ENCODE measurements around the gene PAN3. TPM values are rescaled to one million over a fixed set of nuclear protein-coding genes. Genes with fewer than 3 reads are reported as not detected.
A peak's percentile ranks its signal among the peaks of the same experiment; 100 is the strongest.

Gene PAN3
- total RNA-seq, 1 experiment from 2014 or later: 37.5 TPM

- H3K27ac Mint-ChIP-seq (ENCODE audit: unreplicated experiment): peak overlapping the region; percentile 38
- Histone ChIP-seq H3K27me3 (replicated peaks; ENCODE audit: control insufficient read depth, insufficient read depth, low read length) (no peaks in the 10 kb centered on the region), H3K36me3 (ENCODE audit: control insufficient read depth, insufficient read depth, low read length) (peaks cover 1% of the 10 kb centered on the region; the same call in 1 of the 2 replicates), H3K4me3 (ENCODE audit: low read depth, low read length) (no peak overlapping the region), H3K9me3 (no peaks in the 10 kb centered on the region), H3K4me1 (no peaks in the 10 kb centered on the region)
- TF ChIP-seq, protein P1, sequence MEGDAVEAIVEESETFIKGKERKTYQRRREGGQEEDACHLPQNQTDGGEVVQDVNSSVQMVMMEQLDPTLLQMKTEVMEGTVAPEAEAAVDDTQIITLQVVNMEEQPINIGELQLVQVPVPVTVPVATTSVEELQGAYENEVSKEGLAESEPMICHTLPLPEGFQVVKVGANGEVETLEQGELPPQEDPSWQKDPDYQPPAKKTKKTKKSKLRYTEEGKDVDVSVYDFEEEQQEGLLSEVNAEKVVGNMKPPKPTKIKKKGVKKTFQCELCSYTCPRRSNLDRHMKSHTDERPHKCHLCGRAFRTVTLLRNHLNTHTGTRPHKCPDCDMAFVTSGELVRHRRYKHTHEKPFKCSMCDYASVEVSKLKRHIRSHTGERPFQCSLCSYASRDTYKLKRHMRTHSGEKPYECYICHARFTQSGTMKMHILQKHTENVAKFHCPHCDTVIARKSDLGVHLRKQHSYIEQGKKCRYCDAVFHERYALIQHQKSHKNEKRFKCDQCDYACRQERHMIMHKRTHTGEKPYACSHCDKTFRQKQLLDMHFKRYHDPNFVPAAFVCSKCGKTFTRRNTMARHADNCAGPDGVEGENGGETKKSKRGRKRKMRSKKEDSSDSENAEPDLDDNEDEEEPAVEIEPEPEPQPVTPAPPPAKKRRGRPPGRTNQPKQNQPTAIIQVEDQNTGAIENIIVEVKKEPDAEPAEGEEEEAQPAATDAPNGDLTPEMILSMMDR (IDR thresholded peaks at IDR 0.05; ENCODE audit: insufficient read depth in 1 of 2, low read depth in 1 of 2, low read length in 1 of 2, severe bottlenecking in 1 of 2, unreplicated experiment in 1 of 2): no peak
- POLR2A ChIA-PET: no interaction called here
- H3K36me3 Mint-ChIP-seq (ENCODE audit: insufficient read depth, unreplicated experiment): peaks cover 20% of the 10 kb centered on the region
- intact Hi-C loops (cut with micrococcal nuclease; ENCODE audit: unreplicated experiment): no loop called here
- no peaks in the 10 kb centered on the region for H3K9me3 Mint-ChIP-seq (ENCODE audit: unreplicated experiment)
- H3K27me3 Mint-ChIP-seq (ENCODE audit: insufficient read depth, unreplicated experiment): no peaks in the 10 kb centered on the region
- CTCF ChIA-PET: no interaction called here
- peak in 1 of 2 experiments; percentile 16 for DNase-seq
- no peak overlapping the region for H3K4me3 Mint-ChIP-seq (ENCODE audit: unreplicated experiment)
- H3K4me1 Mint-ChIP-seq (ENCODE audit: low read depth, unreplicated experiment): no peaks in the 10 kb centered on the region
- no TSS peak for BruUV-seq (replicated peaks)
Measured at GRCh38 chr13:28297341-28297740, 159.0 kb downstream of the PAN3 start.

DNA sequence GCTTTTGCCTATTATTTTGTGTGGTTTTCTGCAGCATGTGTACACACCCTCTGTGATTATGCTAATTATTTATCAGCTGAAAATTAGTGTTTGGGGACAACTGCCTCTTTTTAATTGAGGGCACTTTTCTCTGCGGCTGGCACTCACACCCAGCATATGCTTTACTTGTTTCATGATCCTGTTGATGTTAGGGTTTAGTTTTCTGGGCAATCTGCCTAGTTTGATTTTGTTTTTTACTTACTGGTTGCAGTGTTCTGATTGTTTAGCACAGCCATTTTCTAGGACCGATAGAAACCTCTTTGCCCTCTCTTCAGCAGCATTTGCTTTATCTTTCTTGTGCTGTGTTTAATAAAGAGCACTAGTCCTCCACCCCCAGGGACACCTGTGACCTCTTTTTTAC, 161.6 kb downstream of the PAN3 start:
- Histone ChIP-seq H3K4me1 (peaks cover 3% of the 10 kb centered on the region; the same call in 1 of the 2 replicates), H3K27me3 (replicated peaks; ENCODE audit: control insufficient read depth, insufficient read depth, low read length) (no peaks in the 10 kb centered on the region), H3K4me3 (ENCODE audit: low read depth, low read length) (no peak overlapping the region), H3K9me3 (no peaks in the 10 kb centered on the region), H3K36me3 (ENCODE audit: control insufficient read depth, insufficient read depth, low read length) (no peaks in the 10 kb centered on the region)
- Mint-ChIP-seq H3K4me3 (ENCODE audit: unreplicated experiment) (no peak overlapping the region), H3K27me3 (ENCODE audit: insufficient read depth, unreplicated experiment) (no peaks in the 10 kb centered on the region), H3K9me3 (ENCODE audit: unreplicated experiment) (no peaks in the 10 kb centered on the region), H3K36me3 (ENCODE audit: insufficient read depth, unreplicated experiment) (peaks cover 13% of the 10 kb centered on the region), H3K4me1 (ENCODE audit: low read depth, unreplicated experiment) (no peaks in the 10 kb centered on the region), H3K27ac (ENCODE audit: unreplicated experiment) (no peak overlapping the region)
- TF ChIP-seq, protein P1 (IDR thresholded peaks at IDR 0.05; ENCODE audit: insufficient read depth in 1 of 2, low read depth in 1 of 2, low read length in 1 of 2, severe bottlenecking in 1 of 2, unreplicated experiment in 1 of 2): no peak
- ChIA-PET POLR2A (no interaction called here), CTCF (no interaction called here)
- no TSS peak for BruUV-seq (replicated peaks)
- intact Hi-C loops (cut with micrococcal nuclease; ENCODE audit: unreplicated experiment): no loop called here
- no peak for DNase-seq

DNA sequence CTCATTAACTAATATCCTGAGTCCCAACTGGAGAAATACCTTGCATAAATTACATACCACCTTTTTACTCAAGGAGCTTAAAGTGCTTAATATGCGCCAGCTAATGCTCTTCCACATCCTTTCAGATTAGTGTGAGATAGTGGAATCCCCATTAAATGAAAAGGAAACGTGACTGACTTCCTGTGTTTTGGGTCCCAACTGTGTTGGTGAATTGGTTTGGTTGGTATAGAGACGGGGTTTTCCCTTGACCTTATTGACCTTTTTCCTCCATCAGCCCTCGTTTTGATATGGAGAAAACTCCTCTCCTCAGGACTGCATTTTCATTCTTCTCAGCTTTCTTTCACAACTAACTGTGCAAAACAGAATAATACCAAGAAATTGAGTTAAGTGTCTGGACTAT, 163.5 kb downstream of the PAN3 start:
- intact Hi-C loops (cut with micrococcal nuclease; ENCODE audit: unreplicated experiment): no loop called here
- DNase-seq: no peak
- BruUV-seq (replicated peaks): no TSS peak
- Histone ChIP-seq H3K36me3 (ENCODE audit: control insufficient read depth, insufficient read depth, low read length) (no peaks in the 10 kb centered on the region), H3K4me1 (peaks cover 3% of the 10 kb centered on the region; the same call in 1 of the 2 replicates), H3K9me3 (no peaks in the 10 kb centered on the region), H3K4me3 (ENCODE audit: low read depth, low read length) (no peak overlapping the region), H3K27me3 (replicated peaks; ENCODE audit: control insufficient read depth, insufficient read depth, low read length) (no peaks in the 10 kb centered on the region)
- no peak overlapping the region for H3K4me3 Mint-ChIP-seq (ENCODE audit: unreplicated experiment)
- H3K27ac Mint-ChIP-seq (ENCODE audit: unreplicated experiment): no peak overlapping the region
- no peaks in the 10 kb centered on the region for H3K27me3 Mint-ChIP-seq (ENCODE audit: insufficient read depth, unreplicated experiment)
- POLR2A ChIA-PET: no interaction called here
- CTCF ChIA-PET: interaction anchor here (0.6 kb wide), 1 partner anchor 397 kb away, joined by 3 read pairs; no protein-coding TSS in a partner anchor
- H3K4me1 Mint-ChIP-seq (ENCODE audit: low read depth, unreplicated experiment): no peaks in the 10 kb centered on the region
- no peaks in the 10 kb centered on the region for H3K36me3 Mint-ChIP-seq (ENCODE audit: insufficient read depth, unreplicated experiment)
- no peaks in the 10 kb centered on the region for H3K9me3 Mint-ChIP-seq (ENCODE audit: unreplicated experiment)
- TF ChIP-seq, protein P1 (IDR thresholded peaks at IDR 0.05; ENCODE audit: insufficient read depth in 1 of 2, low read depth in 1 of 2, low read length in 1 of 2, severe bottlenecking in 1 of 2, unreplicated experiment in 1 of 2): no peak
